Heart left ventricle (tissue), 13 donors: ENCODE results near the gene PITHD1.

Source experiments
- CTCF ChIP-seq, 12 donors: fragments of 200-600 bp; sonication (generic) in 4 of 12; IDR thresholded peaks; one replicate each; pipeline versions ENCODE4 v1.5.0 to v1.8.0; 2018 to 2022; ENCODE audit warnings: antibody characterized with exemption in 12 of 12, mild to moderate bottlenecking in 5 of 12
- POLR2A ChIP-seq, 2 donors: fragments of 450-650 bp; IDR thresholded peaks; one replicate each; pipeline ENCODE4 v1.6.1; 2017; ENCODE audit warnings: antibody characterized with exemption in 2 of 2, mild to moderate bottlenecking in 2 of 2, moderate library complexity in 2 of 2
- donor health status: ischemic (EF 13 %, LVEDD 7.1; RV severe dilation, severe dysfunction).
- donor health status: DM: no; HTN: yes; CAD: no.
- donor health status: DM: no; HTN: no; CAD: no.
- donor health status: ischemic (EF 25% LVEDD 6.9; RV normal size, moderate dysfunction).
- donor health status: ischemic (EF 25% LVEDD 5.7; RV mildly dilated, moderate dysfunction).
- donor health status: ischemic (EF 35%, LVEDD 5.7; RV mildly dilated, moderate dysfunction).
- donor health status: nonischemic (EF 11% LVEDD 7.7; RV severe dilation, severe dysfunction).
- donor health status: DM: yes; HTN: yes; CAD: no.
- donor health status: PGD.
- donor health status: ischemic (EF 29% LVEDD 5.4; RV normal size, mild dysfunction).
- donor health status: nonischemic (EF 23%, LVEDD 6.1; RV moderate dilation, normal function).

- peak in 1 of 2 donors; percentile 80 for TF ChIP-seq POLR2A (IDR thresholded peaks at IDR 0.05)
- no peak for TF ChIP-seq CTCF (IDR thresholded peaks at IDR 0.05)
Observed at GRCh38 chr1:23800400-23801337, 22.5 kb downstream of the PITHD1 start, which contains the start of gene GALE.
